K562 (cell line): ENCODE data around the gene RNF187. TPM values are rescaled to one million over a fixed set of nuclear protein-coding genes. Genes with fewer than 3 reads are reported as not detected.

Source experiments
- ATF7 ChIP-seq: fragments of 450-650 bp; IDR thresholded peaks from 2 replicates; pipeline ENCODE4 v1.7.1; 2014; ENCODE audit warnings: mild to moderate bottlenecking, moderate library complexity
- BHLHE40 ChIP-seq: IDR thresholded peaks from 2 replicates; pipeline ENCODE4 v1.6.1; 2011; ENCODE audit warnings: low read length, improper control_type of control experiment
- CBX5 ChIP-seq: IDR thresholded peaks from 2 replicates; pipeline ENCODE4 v1.6.1; 2014; ENCODE audit warnings: low read depth, borderline replicate concordance
- DDX20 ChIP-seq: fragments of 450-650 bp; IDR thresholded peaks from 2 replicates; pipeline ENCODE4 v1.6.1; 2016; ENCODE audit warnings: missing genetic modification characterization, low read depth, mild to moderate bottlenecking, missing compliant biosample characterization, moderate library complexity
- ERF ChIP-seq: fragments of 450-650 bp; formaldehyde crosslinking; IDR thresholded peaks from 2 replicates; pipeline ENCODE4 v1.4.0; 2020; ENCODE audit warnings: mild to moderate bottlenecking, mixed read lengths
- GABPB2 ChIP-seq: fragments of 250-450 bp; sonication (Bioruptor Pico); conservative IDR thresholded peaks from 2 replicates; pipeline ENCODE4 v1.5.1; 2021; ENCODE audit warnings: mild to moderate bottlenecking
- HBP1 ChIP-seq: fragments of 450-650 bp; formaldehyde crosslinking; IDR thresholded peaks from 2 replicates; pipeline ENCODE4 v1.4.0; 2022; ENCODE audit warnings: missing genetic modification characterization
- JUND ChIP-seq, 2 experiments: IDR thresholded peaks; 2 replicates in 1 of 2; 3 replicates in 1 of 2; pipeline ENCODE4 v1.6.1; 2011; ENCODE audit warnings: borderline replicate concordance in 2 of 2, low read depth in 2 of 2, low read length in 2 of 2, improper control_type of control experiment in 1 of 2, missing biosample characterization in 1 of 2, missing genetic modification characterization in 1 of 2, missing genetic modification reagents in 1 of 2
- NFIC ChIP-seq: fragments of 450-650 bp; IDR thresholded peaks from 2 replicates; pipeline ENCODE4 v1.6.1; 2017; ENCODE audit warnings: mild to moderate bottlenecking, inconsistent platforms
- RBM34 ChIP-seq: fragments of 200-400 bp; formaldehyde crosslinking; IDR thresholded peaks from 2 replicates; pipeline ENCODE4 v1.6.1; 2018; ENCODE audit warnings: low read length, borderline replicate concordance; ENCODE audit not compliant: insufficient read depth
- REST ChIP-seq, 2 experiments: fragments of 450-650 bp; formaldehyde crosslinking in 1 of 2; IDR thresholded peaks; 2 replicates each; pipeline versions ENCODE4 v1.4.0 to v1.6.1; 2014 to 2020; ENCODE audit warnings: mild to moderate bottlenecking in 2 of 2, borderline replicate concordance in 1 of 2, low read depth in 1 of 2
- STAT5A ChIP-seq: IDR thresholded peaks from 2 replicates; pipeline ENCODE4 v1.6.1; 2012; ENCODE audit warnings: low read length, inconsistent platforms, borderline replicate concordance
- TAF15 ChIP-seq: fragments of 200-400 bp; formaldehyde crosslinking; IDR thresholded peaks from 2 replicates; pipeline ENCODE4 v1.6.1; 2017; ENCODE audit warnings: mild to moderate bottlenecking, low read depth, low read length, moderate library complexity
- U2AF1 ChIP-seq: fragments of 200-400 bp; formaldehyde crosslinking; optimal IDR thresholded peaks from 2 replicates; pipeline ENCODE3; 2017; ENCODE audit warnings: mild to moderate bottlenecking, low read depth, low read length, moderate library complexity
- ZNF140 ChIP-seq: fragments of 250-450 bp; sonication (Bioruptor Pico); IDR thresholded peaks from 2 replicates; pipeline ENCODE4 v1.8.0; 2021; ENCODE audit warnings: moderate library complexity, mild to moderate bottlenecking, inconsistent platforms
- ZNF511 ChIP-seq: sonication (generic); formaldehyde crosslinking; IDR thresholded peaks from 2 replicates; pipeline ENCODE4 v1.8.0; 2022; ENCODE audit warnings: mild to moderate bottlenecking, missing genetic modification reagents
- ZNF695 ChIP-seq: fragments of 450-650 bp; formaldehyde crosslinking; IDR thresholded peaks from 2 replicates; pipeline ENCODE4 v1.4.0; 2020; ENCODE audit warnings: mild to moderate bottlenecking, moderate library complexity
- polyA plus RNA-seq, 8 experiments: library from polyadenylated mRNA; depleted of rRNA in 4 of 8; stranded (reverse) in 5 of 8; unstranded in 3 of 8; fragments of >200 nt; fragmentation: Nextera tagmentation in 2 of 8; fragmentation: Illumina TruSeq in 1 of 8; extraction: Ambion mirVana in 2 of 8; extraction: Trizol in 1 of 8; gene quantifications; 2 replicates each; pipeline versions ENCODE4 v1.2.1 to v1.2.3, GENCODE V29; 2011 to 2014; ENCODE audit warnings: inconsistent platforms in 1 of 8, missing spikeins in 1 of 8
- total RNA-seq, 7 experiments: library from RNA; depleted of rRNA in 6 of 7; stranded (reverse); fragments of >200 nt in 6 of 7; fragmentation: Illumina TruSeq in 2 of 7; extraction: Trizol in 2 of 7; gene quantifications; 2 replicates each; pipeline versions ENCODE4 v1.2.1 to v1.2.3, GENCODE V29; 2011 to 2021; ENCODE audit warnings: low replicate concordance in 1 of 7

RNF187 gene
- total and polyA plus RNA-seq, 9 of the 15 experiments (the other 6 are each of a cell fraction or from before 2014, with no cell fraction given) = 2.3 to 119 (median 41.9) TPM

GRCh38 chr1:228477263-228477662 lies 9.9 kb upstream of the RNF187 start (continued):
- TF ChIP-seq NFIC (peak; percentile 47; the same call in 1 of the 2 replicates), HBP1 (CRISPR knock-in tag) (no peak), ERF (CRISPR knock-in tag) (no peak), ZNF140 (no peak), RBM34 (no peak), U2AF1 (no peak), JUND (IDR thresholded peaks at IDR 0.05; ENCODE audit: borderline replicate concordance, low read depth, low read length) (peak; percentile 82; the same call in 1 of the 2 replicates), JUND (tag; IDR thresholded peaks at IDR 0.05; ENCODE audit: borderline replicate concordance, low read depth, low read length) (no peak; the same call in 2 of the 3 replicates), REST (IDR thresholded peaks at IDR 0.05; ENCODE audit: borderline replicate concordance) (no peak), REST (CRISPR knock-in tag; IDR thresholded peaks at IDR 0.05; ENCODE audit: low read depth) (no peak), ATF7 (peak; percentile 89), CBX5 (no peak), TAF15 (no peak), DDX20 (tag) (no peak), GABPB2 (CRISPR knock-in tag) (no peak), ZNF695 (CRISPR knock-in tag) (no peak), ZNF511 (CRISPR knock-in tag) (no peak), BHLHE40 (peak; percentile 53; the same call in 1 of the 2 replicates), STAT5A (peak; percentile 23; the same call in 1 of the 2 replicates)
